ENCODE measurements around the gene ASH1L.
"Not testable (repeated sequence)": the region's sequence is repeated elsewhere in the genome, so short reads cannot be mapped to it uniquely, and the experiment has no call there.

Gene ASH1L

GRCh38 chr1:155555915-155556314 lies 6.7 kb downstream of the ASH1L start:
- no peak for DNase-seq (ENCODE audit: low read depth)

- DNase-seq (ENCODE audit: low read depth): no peak
Observed at GRCh38 chr1:155553349-155553748, 9.3 kb downstream of the ASH1L start.

GRCh38 chr1:155548706-155549105 lies 13.9 kb downstream of the ASH1L start:
- no peak for DNase-seq (ENCODE audit: low read depth)

- no peak for DNase-seq (ENCODE audit: low read depth)
Observed at GRCh38 chr1:155540000-155540874, 22.4 kb downstream of the ASH1L start.

- DNase-seq (ENCODE audit: low read depth): no peak
Observed at GRCh38 chr1:155537193-155537592, 25.4 kb downstream of the ASH1L start.

GRCh38 chr1:155531624-155532023 lies 31.0 kb downstream of the ASH1L start:
- no peak for DNase-seq (ENCODE audit: low read depth)

GRCh38 chr1:155529929-155530328 lies 32.7 kb downstream of the ASH1L start:
- no peak for DNase-seq (ENCODE audit: low read depth)

GRCh38 chr1:155529109-155529508 lies 33.5 kb downstream of the ASH1L start:
- no peak for DNase-seq (ENCODE audit: low read depth)

- no peak for DNase-seq (ENCODE audit: low read depth)
Observed at GRCh38 chr1:155527677-155528076, 34.9 kb downstream of the ASH1L start.

- DNase-seq (ENCODE audit: low read depth): no peak
Observed at GRCh38 chr1:155526356-155526755, 36.2 kb downstream of the ASH1L start.

GRCh38 chr1:155522069-155522468 lies 40.5 kb downstream of the ASH1L start:
- DNase-seq (ENCODE audit: low read depth): no peak

GRCh38 chr1:155518484-155518883 lies 44.1 kb downstream of the ASH1L start:
- no peak for DNase-seq (ENCODE audit: low read depth)

- DNase-seq (ENCODE audit: low read depth): no peak
Observed at GRCh38 chr1:155514582-155515187, 47.9 kb downstream of the ASH1L start.

GRCh38 chr1:155513300-155513916 lies 49.2 kb downstream of the ASH1L start:
- no peak for DNase-seq (ENCODE audit: low read depth)

- DNase-seq (ENCODE audit: low read depth): not testable (repeated sequence)
Observed at GRCh38 chr1:155511385-155511784, 51.2 kb downstream of the ASH1L start.

- no peak for DNase-seq (ENCODE audit: low read depth)
Observed at GRCh38 chr1:155509064-155509463, 53.5 kb downstream of the ASH1L start.

- no peak for DNase-seq (ENCODE audit: low read depth)
Observed at GRCh38 chr1:155507945-155508344, 54.7 kb downstream of the ASH1L start.

- not testable (repeated sequence) for DNase-seq (ENCODE audit: low read depth)
Observed at GRCh38 chr1:155505963-155506362, 56.6 kb downstream of the ASH1L start.

GRCh38 chr1:155504207-155504606 lies 58.4 kb downstream of the ASH1L start:
- no peak for DNase-seq (ENCODE audit: low read depth)

- DNase-seq (ENCODE audit: low read depth): no peak
Observed at GRCh38 chr1:155499953-155500639, 62.5 kb downstream of the ASH1L start.

GRCh38 chr1:155499263-155499662 lies 63.3 kb downstream of the ASH1L start:
- DNase-seq (ENCODE audit: low read depth): no peak

- DNase-seq (ENCODE audit: low read depth): not testable (repeated sequence)
Observed at GRCh38 chr1:155493595-155493994, 69.0 kb downstream of the ASH1L start.
